Astrocyte (in vitro differentiated cells and primary cell): ENCODE results near the gene CPB2.

ENCODE experiments used
- EZH2 ChIP-seq: IDR thresholded peaks from 2 replicates; pipeline ENCODE4 v1.6.1; 2012; ENCODE audit warnings: mild to moderate bottlenecking, low read length, inconsistent platforms; ENCODE audit not compliant: insufficient read depth
- TF ChIP-seq, protein P1 (sequence below): IDR thresholded peaks from 2 replicates; pipeline ENCODE4 v1.5.1; 2011; ENCODE audit warnings: low read depth, mild to moderate bottlenecking, inconsistent platforms, low read length, moderate library complexity; ENCODE audit not compliant: insufficient read depth

DNA sequence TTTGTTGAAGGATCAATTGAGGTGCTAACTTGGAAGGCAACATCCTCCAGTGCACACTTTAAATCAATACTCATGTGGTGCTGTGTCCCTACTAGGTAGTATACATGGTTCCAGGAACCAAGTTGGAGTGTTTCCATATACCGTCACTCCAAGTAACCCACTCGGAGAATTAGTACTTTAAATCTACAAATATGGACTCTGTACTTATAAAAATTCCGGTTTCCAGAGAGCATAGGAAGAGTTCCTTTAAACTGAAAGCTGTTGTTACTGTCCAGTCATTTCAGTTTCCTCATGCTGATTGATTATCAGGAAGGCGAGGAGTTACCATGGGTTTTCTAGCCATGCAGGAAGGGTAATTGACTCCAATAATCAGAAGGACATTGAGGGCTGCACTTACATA is 7.2 kb downstream of the CPB2 start:
- TF ChIP-seq, protein P1, sequence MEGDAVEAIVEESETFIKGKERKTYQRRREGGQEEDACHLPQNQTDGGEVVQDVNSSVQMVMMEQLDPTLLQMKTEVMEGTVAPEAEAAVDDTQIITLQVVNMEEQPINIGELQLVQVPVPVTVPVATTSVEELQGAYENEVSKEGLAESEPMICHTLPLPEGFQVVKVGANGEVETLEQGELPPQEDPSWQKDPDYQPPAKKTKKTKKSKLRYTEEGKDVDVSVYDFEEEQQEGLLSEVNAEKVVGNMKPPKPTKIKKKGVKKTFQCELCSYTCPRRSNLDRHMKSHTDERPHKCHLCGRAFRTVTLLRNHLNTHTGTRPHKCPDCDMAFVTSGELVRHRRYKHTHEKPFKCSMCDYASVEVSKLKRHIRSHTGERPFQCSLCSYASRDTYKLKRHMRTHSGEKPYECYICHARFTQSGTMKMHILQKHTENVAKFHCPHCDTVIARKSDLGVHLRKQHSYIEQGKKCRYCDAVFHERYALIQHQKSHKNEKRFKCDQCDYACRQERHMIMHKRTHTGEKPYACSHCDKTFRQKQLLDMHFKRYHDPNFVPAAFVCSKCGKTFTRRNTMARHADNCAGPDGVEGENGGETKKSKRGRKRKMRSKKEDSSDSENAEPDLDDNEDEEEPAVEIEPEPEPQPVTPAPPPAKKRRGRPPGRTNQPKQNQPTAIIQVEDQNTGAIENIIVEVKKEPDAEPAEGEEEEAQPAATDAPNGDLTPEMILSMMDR = no peak
- TF ChIP-seq EZH2 = no peak
